Measurements from ENCODE around the gene EAPP. TPM values are rescaled to one million over a fixed set of nuclear protein-coding genes. Genes with fewer than 3 reads are reported as not detected.
"Not testable (repeated sequence)": the region's sequence is repeated elsewhere in the genome, so short reads cannot be mapped to it uniquely, and the experiment has no call there.

The EAPP gene
- total RNA-seq, 1 donor from 2014 or later = 27.0 TPM

DNA sequence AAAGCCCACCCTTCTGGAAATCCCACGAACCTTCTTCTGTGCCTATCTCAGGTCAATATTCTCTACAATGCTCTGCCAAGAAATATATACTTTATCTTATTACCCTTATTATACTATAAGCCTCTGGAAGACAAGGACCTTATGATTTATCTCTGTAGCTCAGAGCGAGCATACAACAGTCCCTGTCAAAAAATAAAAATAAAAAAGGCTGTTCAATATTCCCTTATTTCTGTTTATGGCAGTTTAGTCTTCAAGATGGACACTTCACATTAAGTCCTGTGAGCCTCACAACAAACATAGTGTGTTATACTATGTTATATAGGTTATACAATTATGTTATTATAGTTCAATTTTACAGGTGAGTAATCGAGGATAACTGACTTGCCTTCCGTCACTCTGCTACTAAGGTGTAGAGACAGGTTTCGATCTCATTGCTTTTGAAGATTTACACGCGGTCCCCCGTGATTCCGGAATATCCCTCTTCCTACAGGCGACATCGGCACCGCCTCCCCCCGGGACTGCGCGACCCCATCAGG is 562 bp downstream of the EAPP start:
- peaks cover 28% of the 10 kb centered on the region for H3K4me1 Mint-ChIP-seq (ENCODE audit: low read depth)
- TF ChIP-seq, protein P1, sequence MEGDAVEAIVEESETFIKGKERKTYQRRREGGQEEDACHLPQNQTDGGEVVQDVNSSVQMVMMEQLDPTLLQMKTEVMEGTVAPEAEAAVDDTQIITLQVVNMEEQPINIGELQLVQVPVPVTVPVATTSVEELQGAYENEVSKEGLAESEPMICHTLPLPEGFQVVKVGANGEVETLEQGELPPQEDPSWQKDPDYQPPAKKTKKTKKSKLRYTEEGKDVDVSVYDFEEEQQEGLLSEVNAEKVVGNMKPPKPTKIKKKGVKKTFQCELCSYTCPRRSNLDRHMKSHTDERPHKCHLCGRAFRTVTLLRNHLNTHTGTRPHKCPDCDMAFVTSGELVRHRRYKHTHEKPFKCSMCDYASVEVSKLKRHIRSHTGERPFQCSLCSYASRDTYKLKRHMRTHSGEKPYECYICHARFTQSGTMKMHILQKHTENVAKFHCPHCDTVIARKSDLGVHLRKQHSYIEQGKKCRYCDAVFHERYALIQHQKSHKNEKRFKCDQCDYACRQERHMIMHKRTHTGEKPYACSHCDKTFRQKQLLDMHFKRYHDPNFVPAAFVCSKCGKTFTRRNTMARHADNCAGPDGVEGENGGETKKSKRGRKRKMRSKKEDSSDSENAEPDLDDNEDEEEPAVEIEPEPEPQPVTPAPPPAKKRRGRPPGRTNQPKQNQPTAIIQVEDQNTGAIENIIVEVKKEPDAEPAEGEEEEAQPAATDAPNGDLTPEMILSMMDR (IDR thresholded peaks at IDR 0.05) = no peak
- peak overlapping the region; percentile 99 for H3K4me3 Mint-ChIP-seq (ENCODE audit: unreplicated experiment)
- peak overlapping the region; percentile 99 for H3K27ac Mint-ChIP-seq (ENCODE audit: unreplicated experiment)
- H3K27me3 Mint-ChIP-seq (ENCODE audit: low read depth) = no peaks in the 10 kb centered on the region
- no peaks in the 10 kb centered on the region for H3K9me3 Mint-ChIP-seq (ENCODE audit: low read depth)
- peaks cover 2% of the 10 kb centered on the region for H3K36me3 Mint-ChIP-seq (ENCODE audit: low read depth)
- DNase-seq (ENCODE audit: low spot score) = no peak

DNA sequence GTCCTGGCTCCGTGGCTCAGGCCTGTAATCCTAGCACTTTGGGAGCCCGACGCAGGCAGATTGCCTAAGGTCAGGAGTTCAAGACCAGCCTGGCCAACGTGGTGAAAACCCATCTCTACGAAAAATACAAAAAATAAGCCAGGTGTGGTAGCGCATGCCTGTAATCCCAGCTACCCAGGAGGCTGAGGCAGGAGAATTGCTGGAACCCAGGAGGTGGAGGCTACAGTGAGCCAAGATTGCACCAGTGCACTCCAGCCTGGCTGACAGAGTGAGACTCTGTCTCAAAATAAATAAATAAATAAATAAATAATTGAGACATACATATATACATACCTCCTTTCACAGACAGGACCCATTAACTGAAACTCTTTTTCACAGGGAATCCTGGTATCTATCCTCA is 1.4 kb downstream of the EAPP start:
- Mint-ChIP-seq H3K27ac (ENCODE audit: unreplicated experiment) (peak overlapping the region; percentile 99), H3K4me3 (ENCODE audit: unreplicated experiment) (peak overlapping the region; percentile 99), H3K4me1 (ENCODE audit: low read depth) (peaks cover 28% of the 10 kb centered on the region)
- not testable (repeated sequence) for H3K27me3 Mint-ChIP-seq (ENCODE audit: low read depth); H3K36me3 Mint-ChIP-seq (ENCODE audit: low read depth); DNase-seq (ENCODE audit: low spot score); H3K9me3 Mint-ChIP-seq (ENCODE audit: low read depth)

DNA sequence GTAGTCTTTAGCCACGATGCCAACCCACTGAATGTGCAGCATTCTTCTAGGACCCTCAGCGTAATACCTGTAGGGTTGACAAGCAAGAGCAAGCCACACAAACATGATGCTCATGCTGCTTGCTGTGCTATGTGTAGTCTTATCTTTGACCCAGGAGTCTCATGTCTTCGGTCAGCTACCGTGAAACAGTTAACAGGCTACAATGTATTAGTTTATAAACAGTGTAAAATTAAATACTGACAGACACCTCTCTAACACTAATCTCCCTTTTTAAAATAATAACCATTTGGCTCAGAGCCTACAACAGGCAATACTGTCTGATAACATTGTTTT is 1.9 kb downstream of the EAPP start:
- H3K36me3 Mint-ChIP-seq (ENCODE audit: low read depth) = peaks cover 7% of the 10 kb centered on the region
- no peaks in the 10 kb centered on the region for H3K27me3 Mint-ChIP-seq (ENCODE audit: low read depth)
- H3K4me1 Mint-ChIP-seq (ENCODE audit: low read depth) = peaks cover 28% of the 10 kb centered on the region
- TF ChIP-seq, protein P1 (IDR thresholded peaks at IDR 0.05) = no peak
- H3K9me3 Mint-ChIP-seq (ENCODE audit: low read depth) = no peaks in the 10 kb centered on the region
- H3K4me3 Mint-ChIP-seq (ENCODE audit: unreplicated experiment) = peak overlapping the region; percentile 53
- peak overlapping the region; percentile 99 for H3K27ac Mint-ChIP-seq (ENCODE audit: unreplicated experiment)
- DNase-seq (ENCODE audit: low spot score) = no peak

DNA sequence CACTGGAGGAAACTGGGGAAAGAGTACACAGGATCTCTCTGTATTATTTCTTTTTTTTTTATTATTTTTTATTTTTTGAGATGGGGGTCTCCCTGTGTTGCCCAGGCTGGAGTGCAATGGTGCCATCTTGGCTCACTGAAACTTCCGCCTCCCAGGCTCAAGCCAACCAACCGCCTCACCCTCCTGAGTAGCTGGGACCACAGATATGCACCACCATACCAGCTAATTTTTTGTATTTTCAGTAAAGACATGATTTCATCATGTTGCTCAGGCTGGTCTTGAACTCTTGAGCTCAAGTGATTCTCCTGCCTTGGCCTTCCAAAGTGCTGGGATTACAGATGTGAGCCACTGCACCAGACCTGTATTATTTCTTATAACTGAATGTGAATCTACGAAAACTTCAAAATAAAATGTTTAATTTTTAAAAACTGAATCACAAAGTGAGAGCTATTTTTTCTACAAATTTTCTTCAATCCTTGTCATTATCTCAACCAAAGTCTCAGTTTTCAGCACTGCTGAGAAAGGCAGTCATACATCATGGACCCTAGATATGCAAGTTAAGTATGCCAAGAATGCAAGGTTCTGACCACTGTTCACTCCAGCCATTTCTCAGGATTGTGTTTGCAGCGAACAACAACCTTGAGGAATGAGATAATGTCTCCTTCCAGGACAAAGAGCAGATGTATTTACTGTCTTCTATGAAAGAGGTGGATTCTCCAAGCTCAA is 2.4 kb downstream of the EAPP start:
- H3K27ac Mint-ChIP-seq (ENCODE audit: unreplicated experiment) = peak overlapping the region; percentile 99
- no peak for DNase-seq (ENCODE audit: low spot score)

DNA sequence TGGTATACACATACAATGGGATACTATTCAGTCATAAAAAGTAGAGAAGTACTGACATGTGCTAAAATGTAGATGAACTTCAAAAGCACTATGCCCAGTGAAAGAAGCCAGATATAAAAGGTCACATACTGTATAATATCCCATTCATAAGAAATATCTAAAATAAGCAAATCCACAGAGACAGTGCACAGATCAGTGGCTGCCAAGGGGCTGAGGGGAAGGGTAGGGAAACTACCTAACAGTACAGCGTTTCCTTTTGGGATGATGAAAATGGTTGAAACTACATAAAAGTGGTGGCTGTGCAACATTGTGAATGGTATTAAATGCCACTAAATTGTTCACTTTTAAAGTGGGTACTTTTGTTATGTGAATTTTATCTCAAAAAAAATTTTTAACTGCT is 11.9 kb downstream of the EAPP start:
- H3K36me3 Mint-ChIP-seq (ENCODE audit: low read depth) = peaks cover 23% of the 10 kb centered on the region
- H3K4me3 Mint-ChIP-seq (ENCODE audit: unreplicated experiment) = no peak overlapping the region
- H3K27me3 Mint-ChIP-seq (ENCODE audit: low read depth) = no peaks in the 10 kb centered on the region
- TF ChIP-seq, protein P1 (IDR thresholded peaks at IDR 0.05) = no peak
- H3K27ac Mint-ChIP-seq (ENCODE audit: unreplicated experiment) = no peak overlapping the region
- H3K9me3 Mint-ChIP-seq (ENCODE audit: low read depth) = no peaks in the 10 kb centered on the region
- peaks cover 6% of the 10 kb centered on the region for H3K4me1 Mint-ChIP-seq (ENCODE audit: low read depth)
- DNase-seq (ENCODE audit: low spot score) = no peak

More for the DNA sequence above, 2.4 kb downstream of the EAPP start:
- peaks cover 28% of the 10 kb centered on the region for H3K4me1 Mint-ChIP-seq (ENCODE audit: low read depth)
- H3K9me3 Mint-ChIP-seq (ENCODE audit: low read depth) = no peaks in the 10 kb centered on the region
- H3K27me3 Mint-ChIP-seq (ENCODE audit: low read depth) = no peaks in the 10 kb centered on the region
- H3K36me3 Mint-ChIP-seq (ENCODE audit: low read depth) = peaks cover 7% of the 10 kb centered on the region
- no peak overlapping the region for H3K4me3 Mint-ChIP-seq (ENCODE audit: unreplicated experiment)
- TF ChIP-seq, protein P1 (IDR thresholded peaks at IDR 0.05) = no peak

DNA sequence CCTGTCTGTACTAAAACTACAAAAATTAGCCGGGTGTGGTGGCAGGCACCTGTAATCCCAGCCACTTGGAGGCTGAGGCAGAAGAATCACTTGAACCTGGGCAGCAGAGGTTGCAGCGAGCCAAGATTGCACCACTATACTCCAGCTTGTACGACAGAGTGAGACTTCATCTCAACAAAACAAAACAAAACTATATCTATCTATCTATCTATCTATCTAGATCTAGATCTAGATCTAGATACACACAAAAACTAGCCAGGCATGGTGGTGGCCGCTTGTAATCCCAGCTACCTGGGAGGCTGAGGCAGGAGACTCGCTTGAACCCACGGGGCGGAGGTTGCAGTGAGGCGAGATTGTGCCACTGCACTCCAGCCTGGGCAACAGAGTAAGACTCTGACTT is 15.3 kb downstream of the EAPP start:
- not testable (repeated sequence) for H3K4me3 Mint-ChIP-seq (ENCODE audit: unreplicated experiment); H3K27me3 Mint-ChIP-seq (ENCODE audit: low read depth); DNase-seq (ENCODE audit: low spot score)

More for the DNA sequence above, 15.3 kb downstream of the EAPP start:
- not testable (repeated sequence) for H3K27ac Mint-ChIP-seq (ENCODE audit: unreplicated experiment); H3K9me3 Mint-ChIP-seq (ENCODE audit: low read depth); H3K4me1 Mint-ChIP-seq (ENCODE audit: low read depth)
- peaks cover 33% of the 10 kb centered on the region for H3K36me3 Mint-ChIP-seq (ENCODE audit: low read depth)

Measured in chondrocyte (in vitro differentiated cells).